AG04450 (cell line): ENCODE measurements around the gene PDZD2. TPM values are rescaled to one million over a fixed set of nuclear protein-coding genes. Genes with fewer than 3 reads are reported as not detected.

Experiments
- CTCF ChIA-PET: fragments of 300-600, 350-600 bp; formaldehyde crosslinking; extraction: SDS; loops from one replicate; lab custom pipeline; 2022; ENCODE audit warnings: antibody characterized with exemption, inconsistent platforms; lab: Charles Lee
- POLR2A ChIA-PET: fragments of 350-600 bp; formaldehyde crosslinking; extraction: SDS; loops from one replicate; lab custom pipeline; 2021; ENCODE audit warnings: antibody characterized with exemption, inconsistent platforms; lab: Yijun Ruan, JAX
- DNase-seq: peaks from one replicate; pipeline ENCODE4 v3.0.0-alpha.2; 2011; ENCODE audit warnings: low read depth, low spot score
- H3K27ac ChIP-seq: one replicate; pipeline ENCODE4 v1.5.1; 2012; ENCODE audit warnings: low read depth, low read length, control low read depth
- H3K27me3 ChIP-seq: one replicate; pipeline ENCODE4 v1.6.0; 2012; ENCODE audit warnings: low read length; ENCODE audit not compliant: control insufficient read depth, insufficient read depth
- H3K4me3 ChIP-seq: 2 replicates; pipeline ENCODE4 v1.5.1; 2011; ENCODE audit warnings: mild to moderate bottlenecking, low read depth, low read length, control low read depth
- H3K9me3 ChIP-seq: 2 replicates; pipeline ENCODE4 v1.5.1; 2012; ENCODE audit warnings: low read length; ENCODE audit not compliant: control insufficient read depth, insufficient read depth
- polyA plus RNA-seq: library from polyadenylated mRNA; depleted of rRNA; stranded (reverse); fragments of >200 nt; gene quantifications from 2 replicates; pipeline ENCODE4 v1.2.3, GENCODE V29; 2011
- TF ChIP-seq, protein P1 (sequence below): IDR thresholded peaks from 2 replicates; pipeline ENCODE4 v1.5.1; 2011; ENCODE audit warnings: low read depth, low read length, control low read depth, inconsistent platforms

Gene PDZD2
- polyA plus RNA-seq, 1 experiment: 0.40 TPM

DNA sequence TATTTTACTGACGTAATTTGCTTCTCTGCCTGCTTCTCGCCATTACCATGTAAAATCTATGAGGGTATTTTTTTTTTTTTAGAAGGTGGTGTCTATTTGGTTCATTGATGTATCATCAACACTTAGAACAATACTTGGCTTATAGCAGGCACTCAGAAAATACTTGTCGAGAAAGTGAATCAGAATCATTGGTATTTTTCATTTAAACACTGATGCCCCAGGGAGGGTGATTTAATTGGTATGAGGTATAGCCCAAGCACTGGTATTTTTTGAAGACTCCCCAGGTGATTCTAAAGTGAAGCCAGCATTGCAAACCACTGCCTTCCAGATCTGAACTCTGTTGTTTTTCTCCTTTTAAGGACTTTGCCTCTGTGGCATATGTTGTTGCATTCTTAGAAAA lies 16.6 kb downstream of the PDZD2 start:
- CTCF ChIA-PET: no interaction called here
- H3K27me3 ChIP-seq: peaks cover 4% of the 10 kb centered on the region

DNA sequence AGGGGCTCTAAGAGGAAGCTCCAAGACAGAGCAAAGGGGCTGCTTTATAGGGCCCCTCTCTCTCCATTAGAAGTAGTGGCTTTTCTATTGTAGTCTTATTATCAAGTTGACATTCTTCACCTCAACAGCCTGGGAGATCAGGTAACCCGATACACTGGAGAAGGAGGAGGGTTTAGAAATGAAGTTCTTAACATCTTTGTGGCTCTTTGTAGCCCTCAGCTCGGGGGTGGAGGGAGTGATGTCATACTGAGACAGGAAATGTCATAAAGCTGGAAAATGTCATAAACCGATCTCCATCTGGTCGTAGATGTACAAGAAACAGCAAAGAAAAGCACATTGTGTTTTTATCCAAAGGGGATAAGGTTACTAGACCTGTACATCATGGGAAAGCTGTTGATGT lies 17.9 kb downstream of the PDZD2 start:
- DNase-seq: no peak
- Histone ChIP-seq H3K27me3 (peaks cover 4% of the 10 kb centered on the region), H3K4me3 (no peak overlapping the region), H3K9me3 (no peaks in the 10 kb centered on the region), H3K27ac (no peak overlapping the region)
- TF ChIP-seq, protein P1, sequence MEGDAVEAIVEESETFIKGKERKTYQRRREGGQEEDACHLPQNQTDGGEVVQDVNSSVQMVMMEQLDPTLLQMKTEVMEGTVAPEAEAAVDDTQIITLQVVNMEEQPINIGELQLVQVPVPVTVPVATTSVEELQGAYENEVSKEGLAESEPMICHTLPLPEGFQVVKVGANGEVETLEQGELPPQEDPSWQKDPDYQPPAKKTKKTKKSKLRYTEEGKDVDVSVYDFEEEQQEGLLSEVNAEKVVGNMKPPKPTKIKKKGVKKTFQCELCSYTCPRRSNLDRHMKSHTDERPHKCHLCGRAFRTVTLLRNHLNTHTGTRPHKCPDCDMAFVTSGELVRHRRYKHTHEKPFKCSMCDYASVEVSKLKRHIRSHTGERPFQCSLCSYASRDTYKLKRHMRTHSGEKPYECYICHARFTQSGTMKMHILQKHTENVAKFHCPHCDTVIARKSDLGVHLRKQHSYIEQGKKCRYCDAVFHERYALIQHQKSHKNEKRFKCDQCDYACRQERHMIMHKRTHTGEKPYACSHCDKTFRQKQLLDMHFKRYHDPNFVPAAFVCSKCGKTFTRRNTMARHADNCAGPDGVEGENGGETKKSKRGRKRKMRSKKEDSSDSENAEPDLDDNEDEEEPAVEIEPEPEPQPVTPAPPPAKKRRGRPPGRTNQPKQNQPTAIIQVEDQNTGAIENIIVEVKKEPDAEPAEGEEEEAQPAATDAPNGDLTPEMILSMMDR: no peak
- ChIA-PET POLR2A (no interaction called here), CTCF (no interaction called here)

More for the DNA sequence above, 16.6 kb downstream of the PDZD2 start:
- no peak for DNase-seq
- TF ChIP-seq, protein P1: no peak
- H3K27ac ChIP-seq: no peak overlapping the region
- H3K9me3 ChIP-seq: no peaks in the 10 kb centered on the region
- no peak overlapping the region for H3K4me3 ChIP-seq
- POLR2A ChIA-PET: no interaction called here

DNA sequence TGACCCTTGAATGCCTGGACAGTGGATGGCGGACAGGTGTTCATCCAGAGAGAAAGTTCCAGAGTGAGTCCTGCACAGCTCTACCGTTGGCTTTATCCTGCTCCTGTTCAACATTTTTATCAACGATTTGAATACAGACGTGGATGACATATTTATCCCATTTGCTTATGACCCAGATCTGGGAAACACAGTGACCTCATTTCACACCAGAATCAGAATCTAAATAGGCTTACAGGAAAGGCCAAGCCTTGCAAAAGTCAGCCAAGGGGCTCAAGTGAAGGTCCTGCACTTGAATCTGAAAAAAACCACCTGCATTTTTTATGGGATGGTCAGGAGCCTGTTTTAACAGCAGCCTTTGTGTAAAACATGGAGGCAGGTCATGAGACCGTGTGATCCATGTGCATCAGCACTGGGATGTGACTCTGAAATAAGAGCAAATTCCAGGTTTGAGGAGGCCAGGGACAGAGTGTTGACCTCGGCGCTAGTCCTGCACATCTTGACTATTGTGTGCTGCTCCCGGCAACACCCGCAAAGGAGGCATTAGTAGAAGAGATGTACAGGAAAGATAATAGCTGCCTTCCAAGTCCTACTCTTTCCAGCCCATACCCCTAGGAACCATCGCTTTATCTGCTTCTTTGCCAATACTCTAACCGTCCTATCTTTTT lies 18.5 kb downstream of the PDZD2 start:
- CTCF ChIA-PET: no interaction called here

DNA sequence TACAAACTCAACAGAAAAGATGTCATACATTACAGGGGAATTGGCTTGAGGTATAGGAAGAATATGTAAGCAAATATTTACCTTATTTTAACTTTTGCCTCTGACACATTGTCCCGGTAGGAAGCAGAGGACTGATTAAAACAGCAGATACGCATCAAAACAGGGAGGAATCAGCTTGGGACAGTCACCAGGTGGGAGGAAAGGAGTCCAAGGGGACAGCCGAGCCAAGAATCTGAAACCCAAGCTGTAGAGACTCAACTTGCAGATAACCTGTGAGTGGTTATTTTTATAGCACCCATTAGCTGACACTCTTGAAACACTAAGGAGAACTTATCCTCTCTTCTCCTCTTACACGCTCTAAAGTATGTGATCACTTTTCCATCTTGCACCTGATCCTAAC lies 22.3 kb downstream of the PDZD2 start:
- ChIA-PET POLR2A (no interaction called here), CTCF (no interaction called here)
- H3K9me3 ChIP-seq: no peaks in the 10 kb centered on the region
- no peak for DNase-seq
- no peak overlapping the region for H3K27ac ChIP-seq
- TF ChIP-seq, protein P1: no peak
- peaks cover 4% of the 10 kb centered on the region for H3K27me3 ChIP-seq
- no peak overlapping the region for H3K4me3 ChIP-seq

More for the DNA sequence above, 18.5 kb downstream of the PDZD2 start:
- TF ChIP-seq, protein P1: no peak
- DNase-seq: no peak
- H3K4me3 ChIP-seq: no peak overlapping the region
- peaks cover 4% of the 10 kb centered on the region for H3K27me3 ChIP-seq
- H3K27ac ChIP-seq: no peak overlapping the region
- no peaks in the 10 kb centered on the region for H3K9me3 ChIP-seq
- POLR2A ChIA-PET: no interaction called here

DNA sequence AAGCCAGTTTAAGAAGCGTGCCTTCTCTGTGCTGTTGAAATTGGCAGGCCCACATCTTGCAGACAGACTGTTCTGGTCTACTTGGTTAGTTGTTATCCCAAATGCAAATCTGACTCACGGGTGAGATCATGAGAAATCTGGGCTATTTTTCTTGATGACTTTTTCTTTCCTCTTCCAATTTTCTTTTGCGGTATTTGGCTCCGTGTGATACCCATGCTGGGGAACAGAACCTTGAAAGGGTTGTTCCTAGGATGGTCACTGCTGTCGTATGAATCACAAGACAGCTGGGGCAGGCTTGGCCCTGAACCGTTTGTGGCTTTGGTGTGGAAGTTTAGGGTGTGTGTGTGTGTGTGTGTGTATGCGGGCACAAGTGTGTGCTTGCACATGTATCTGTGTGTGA lies 24.6 kb downstream of the PDZD2 start:
- H3K27me3 ChIP-seq: no peaks in the 10 kb centered on the region
- H3K9me3 ChIP-seq: no peaks in the 10 kb centered on the region
- H3K27ac ChIP-seq: no peak overlapping the region
- no peak overlapping the region for H3K4me3 ChIP-seq
- DNase-seq: no peak
- ChIA-PET POLR2A (no interaction called here), CTCF (no interaction called here)
- TF ChIP-seq, protein P1: no peak
